PC-9 (cell line): Measurements from ENCODE around the gene CERKL.

Source experiments
- EZH2 ChIP-seq: fragments of 200-600 bp; sonication (generic); IDR thresholded peaks from 2 replicates; pipeline ENCODE4 v1.8.0; 2017; ENCODE audit warnings: antibody characterized with exemption, low read depth
- TF ChIP-seq, protein P1 (sequence below): fragments of 200-600 bp; sonication (generic); conservative IDR thresholded peaks from 2 replicates; pipeline ENCODE4 v1.6.1; 2017; ENCODE audit warnings: mixed run types, antibody characterized with exemption, mild to moderate bottlenecking, moderate library complexity

DNA sequence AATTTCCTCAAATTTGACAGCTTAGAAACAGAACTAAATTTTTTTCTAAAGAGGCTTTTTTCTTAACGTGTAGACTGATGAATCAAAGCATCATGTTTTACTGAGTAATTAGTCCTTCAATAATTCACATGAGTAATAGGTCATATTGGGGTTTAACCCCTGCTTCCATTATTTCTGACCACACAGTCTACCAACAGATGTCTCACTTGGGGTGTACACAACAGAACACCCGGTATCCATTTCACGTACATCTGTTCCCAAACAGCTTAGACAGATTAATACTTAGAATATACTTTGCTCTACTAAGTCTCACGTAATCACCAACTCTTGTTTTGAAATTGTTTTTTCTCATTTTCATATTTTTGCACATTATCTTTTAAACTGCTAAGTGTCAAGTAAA, 14.8 kb downstream of the CERKL start:
- TF ChIP-seq EZH2, result no peak
- TF ChIP-seq, protein P1, sequence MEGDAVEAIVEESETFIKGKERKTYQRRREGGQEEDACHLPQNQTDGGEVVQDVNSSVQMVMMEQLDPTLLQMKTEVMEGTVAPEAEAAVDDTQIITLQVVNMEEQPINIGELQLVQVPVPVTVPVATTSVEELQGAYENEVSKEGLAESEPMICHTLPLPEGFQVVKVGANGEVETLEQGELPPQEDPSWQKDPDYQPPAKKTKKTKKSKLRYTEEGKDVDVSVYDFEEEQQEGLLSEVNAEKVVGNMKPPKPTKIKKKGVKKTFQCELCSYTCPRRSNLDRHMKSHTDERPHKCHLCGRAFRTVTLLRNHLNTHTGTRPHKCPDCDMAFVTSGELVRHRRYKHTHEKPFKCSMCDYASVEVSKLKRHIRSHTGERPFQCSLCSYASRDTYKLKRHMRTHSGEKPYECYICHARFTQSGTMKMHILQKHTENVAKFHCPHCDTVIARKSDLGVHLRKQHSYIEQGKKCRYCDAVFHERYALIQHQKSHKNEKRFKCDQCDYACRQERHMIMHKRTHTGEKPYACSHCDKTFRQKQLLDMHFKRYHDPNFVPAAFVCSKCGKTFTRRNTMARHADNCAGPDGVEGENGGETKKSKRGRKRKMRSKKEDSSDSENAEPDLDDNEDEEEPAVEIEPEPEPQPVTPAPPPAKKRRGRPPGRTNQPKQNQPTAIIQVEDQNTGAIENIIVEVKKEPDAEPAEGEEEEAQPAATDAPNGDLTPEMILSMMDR, result no peak
